SK-N-SH (cell line): ENCODE results near the gene TCF7L2. TPM values are rescaled to one million over a fixed set of nuclear protein-coding genes. Genes with fewer than 3 reads are reported as not detected.
A peak's percentile ranks its signal among the peaks of the same experiment; 100 is the strongest.

Experiments used
- CTCF ChIA-PET: fragments of 300-600, 350-600 bp; formaldehyde crosslinking; extraction: SDS; loops from one replicate; lab custom pipeline; 2021; lab: Yijun Ruan, JAX
- POLR2A ChIA-PET: fragments of 350-600 bp; sonication (Branson Sonifier 250); formaldehyde crosslinking; extraction: SDS; loops from one replicate; lab custom pipeline; 2020; ENCODE audit warnings: antibody characterized with exemption, inconsistent platforms; lab: Yijun Ruan, JAX
- DNase-seq: peaks from one replicate; pipeline ENCODE4 v3.0.0; 2012
- H2AFZ ChIP-seq: fragments of 200-600 bp; sonication (generic); 2 replicates; pipeline ENCODE4 v1.8.1; 2016; ENCODE audit warnings: antibody characterized with exemption, mild to moderate bottlenecking, low read depth
- H3F3A ChIP-seq: fragments of 200-600 bp; sonication (generic); replicated peaks from 2 replicates; pipeline ENCODE3; 2016; ENCODE audit warnings: antibody characterized with exemption, mild to moderate bottlenecking; ENCODE audit not compliant: insufficient read depth
- H3K27ac ChIP-seq, 2 experiments: fragments of 200-500 bp in 1 of 2; fragments of 200-600 bp in 1 of 2; sonication (Bioruptor generic) in 1 of 2; sonication (generic), shearing (Covaris generic) in 1 of 2; 2 replicates each; pipeline versions ENCODE4 v1.5.1 to v1.6.1; 2014 to 2016; ENCODE audit warnings: low read depth in 2 of 2, inconsistent platforms in 1 of 2, low read length in 1 of 2, mild to moderate bottlenecking in 1 of 2, mixed read lengths in 1 of 2
- H3K27me3 ChIP-seq: fragments of 200-600 bp; sonication (generic), shearing (Covaris generic); 2 replicates; pipeline ENCODE4 v1.6.1; 2016; ENCODE audit warnings: mixed run types; ENCODE audit not compliant: insufficient read depth
- H3K36me3 ChIP-seq, 2 experiments: fragments of 200-500 bp in 1 of 2; fragments of 200-600 bp in 1 of 2; sonication (Bioruptor generic) in 1 of 2; sonication (generic) in 1 of 2; replicated peaks in 1 of 2; 2 replicates each; pipeline versions ENCODE3 to v1.5.1; 2014 to 2016; ENCODE audit warnings: low read length in 1 of 2, mild to moderate bottlenecking in 1 of 2; ENCODE audit not compliant: insufficient read depth in 2 of 2, control insufficient read depth in 1 of 2
- H3K4me1 ChIP-seq, 2 experiments: fragments of 200-500 bp in 1 of 2; fragments of 200-600 bp in 1 of 2; sonication (Bioruptor generic) in 1 of 2; sonication (generic), shearing (Covaris generic) in 1 of 2; 2 replicates each; pipeline versions ENCODE4 v1.5.1 to v1.6.1; 2014 to 2016; ENCODE audit warnings: low read depth in 1 of 2, low read length in 1 of 2, mixed run types in 1 of 2; ENCODE audit not compliant: insufficient read depth in 2 of 2, control insufficient read depth in 1 of 2
- H3K4me2 ChIP-seq: fragments of 200-600 bp; sonication (generic), shearing (Covaris generic); 2 replicates; pipeline ENCODE4 v1.6.1; 2017; ENCODE audit warnings: mixed run types
- H3K4me3 ChIP-seq, 2 experiments: fragments of 200-500 bp in 1 of 2; fragments of 200-600 bp in 1 of 2; sonication (Bioruptor generic) in 1 of 2; sonication (generic), shearing (Covaris generic) in 1 of 2; 2 replicates each; pipeline versions ENCODE4 v1.5.1 to v1.8.1; 2014 to 2016; ENCODE audit warnings: low read depth in 2 of 2, inconsistent platforms in 1 of 2, low read length in 1 of 2, mild to moderate bottlenecking in 1 of 2, mixed read lengths in 1 of 2, moderate library complexity in 1 of 2
- H3K79me2 ChIP-seq: fragments of 200-600 bp; sonication (generic); 2 replicates; pipeline ENCODE4 v1.8.1; 2017; ENCODE audit warnings: mild to moderate bottlenecking; ENCODE audit not compliant: insufficient read depth
- H3K9ac ChIP-seq: fragments of 200-600 bp; sonication (generic); 2 replicates; pipeline ENCODE4 v1.6.1; 2017; ENCODE audit warnings: mixed run types
- H3K9me2 ChIP-seq: fragments of 200-600 bp; sonication (generic); 2 replicates; pipeline ENCODE4 v1.6.1; 2017; ENCODE audit warnings: mixed run types
- H3K9me3 ChIP-seq: fragments of 200-600 bp; sonication (generic); 2 replicates; pipeline ENCODE4 v1.6.1; 2017; ENCODE audit warnings: mixed run types, mild to moderate bottlenecking, moderate library complexity
- H4K20me1 ChIP-seq: fragments of 200-600 bp; sonication (generic); 2 replicates; pipeline ENCODE4 v1.6.1; 2017; ENCODE audit warnings: mild to moderate bottlenecking, mixed run types; ENCODE audit not compliant: insufficient read depth
- CTCF ChIP-seq: fragments of 200-600 bp; sonication (generic); IDR thresholded peaks from 2 replicates; pipeline ENCODE4 v1.6.1; 2017; ENCODE audit warnings: antibody characterized with exemption, mild to moderate bottlenecking, moderate library complexity
- ELF1 ChIP-seq: IDR thresholded peaks from 2 replicates; pipeline ENCODE4 v1.4.0; 2012
- EP300 ChIP-seq, 2 experiments: IDR thresholded peaks; 2 replicates each; pipeline versions ENCODE4 v1.4.0 to v1.6.1; 2012; ENCODE audit warnings: borderline replicate concordance in 1 of 2, low read depth in 1 of 2, low read length in 1 of 2
- EZH2phosphoT487 ChIP-seq: fragments of 200-600 bp; sonication (generic); IDR thresholded peaks from 2 replicates; pipeline ENCODE4 v1.6.1; 2017; ENCODE audit warnings: low read depth, mixed run types, mild to moderate bottlenecking, antibody characterized with exemption, moderate library complexity, borderline replicate concordance
- FOSL2 ChIP-seq: IDR thresholded peaks from 2 replicates; pipeline ENCODE4 v1.4.0; 2012; ENCODE audit warnings: low read depth, mild to moderate bottlenecking, moderate library complexity, borderline replicate concordance
- FOXJ3 ChIP-seq: sonication (generic); formaldehyde crosslinking; IDR thresholded peaks from 2 replicates; pipeline ENCODE4 v1.5.1; 2020; ENCODE audit warnings: mild to moderate bottlenecking, missing genetic modification reagents
- FOXM1 ChIP-seq: IDR thresholded peaks from 2 replicates; pipeline ENCODE4 v1.4.0; 2012; ENCODE audit warnings: low read depth, mild to moderate bottlenecking
- GATA2 ChIP-seq: sonication (generic); formaldehyde crosslinking; IDR thresholded peaks from 2 replicates; pipeline ENCODE4 v1.5.0; 2020; ENCODE audit warnings: mild to moderate bottlenecking, missing genetic modification reagents
- JUND ChIP-seq: IDR thresholded peaks from 2 replicates; pipeline ENCODE4 v1.4.0; 2012
- MXI1 ChIP-seq: IDR thresholded peaks from 2 replicates; pipeline ENCODE4 v1.6.1; 2012; ENCODE audit warnings: mild to moderate bottlenecking, low read depth, low read length, improper control_type of control experiment
- NRF1 ChIP-seq: IDR thresholded peaks from 2 replicates; pipeline ENCODE4 v1.6.1; 2012; ENCODE audit warnings: low read depth, mild to moderate bottlenecking, low read length
- PBX3 ChIP-seq: IDR thresholded peaks from 2 replicates; pipeline ENCODE4; 2012
- POLR2AphosphoS5 ChIP-seq: IDR thresholded peaks from 2 replicates; pipeline ENCODE4 v1.6.1; 2012; ENCODE audit warnings: low read depth, low read length
- RFX5 ChIP-seq: IDR thresholded peaks from 2 replicates; pipeline ENCODE4 v1.6.1; 2012; ENCODE audit warnings: mild to moderate bottlenecking, improper control_type of control experiment, low read length
- RXRA ChIP-seq: IDR thresholded peaks from 2 replicates; pipeline ENCODE4 v1.4.0; 2012; ENCODE audit warnings: low read depth, mild to moderate bottlenecking, borderline replicate concordance
- SIN3A ChIP-seq: IDR thresholded peaks from 2 replicates; pipeline ENCODE4 v1.6.1; 2012; ENCODE audit warnings: low read depth, mild to moderate bottlenecking, low read length, moderate library complexity, borderline replicate concordance
- SMC3 ChIP-seq: IDR thresholded peaks from 2 replicates; pipeline ENCODE4 v1.6.1; 2012; ENCODE audit warnings: low read depth, low read length, improper control_type of control experiment
- TAF1 ChIP-seq: IDR thresholded peaks from 2 replicates; pipeline ENCODE4 v1.6.1; 2012; ENCODE audit warnings: low read depth, mild to moderate bottlenecking, low read length, moderate library complexity, borderline replicate concordance
- TCF12 ChIP-seq: IDR thresholded peaks from 2 replicates; pipeline ENCODE4 v1.4.0; 2012
- TEAD4 ChIP-seq: IDR thresholded peaks from 2 replicates; pipeline ENCODE4 v1.4.0; 2012; ENCODE audit warnings: mild to moderate bottlenecking, borderline replicate concordance; ENCODE audit not compliant: insufficient read depth
- USF1 ChIP-seq: IDR thresholded peaks from 2 replicates; pipeline ENCODE4 v1.4.0; 2012; ENCODE audit warnings: low read depth, borderline replicate concordance
- USF2 ChIP-seq: fragments of 150-350 bp; IDR thresholded peaks from 2 replicates; pipeline ENCODE4 v1.6.1; 2017; ENCODE audit warnings: antibody characterized with exemption, low read length, low read depth, borderline replicate concordance
- WGBS: methylation state at CpG from one replicate; pipeline ENCODE4 v1.1.6; 2017; ENCODE audit warnings: low lambda C conversion rate; 5-methylcytosine and 5-hydroxymethylcytosine counted together
- polyA plus RNA-seq, 3 experiments: library from polyadenylated mRNA; depleted of rRNA; stranded (reverse); fragments of >200 nt; gene quantifications; 2 replicates each; pipeline ENCODE4 v1.2.3, GENCODE V29; 2012
- TF ChIP-seq, protein P1 (sequence below): IDR thresholded peaks from 2 replicates; pipeline ENCODE4 v1.4.0; 2012; ENCODE audit warnings: low read depth
- TF ChIP-seq, protein P2 (sequence below): IDR thresholded peaks from 2 replicates; pipeline ENCODE4 v1.6.1; 2012; ENCODE audit warnings: mild to moderate bottlenecking, low read depth, low read length, moderate library complexity

The TCF7L2 gene
- polyA plus RNA-seq (2012; rRNA removed): 5.8 and 10.2 TPM in 2 replicates
- 6.9 and 8.6 TPM in 2 replicates for polyA plus RNA-seq (2012; cell fraction: cytosol; rRNA removed)
- 20.2 and 22.4 TPM in 2 replicates for polyA plus RNA-seq (2012; cell fraction: nucleus; rRNA removed)

DNA sequence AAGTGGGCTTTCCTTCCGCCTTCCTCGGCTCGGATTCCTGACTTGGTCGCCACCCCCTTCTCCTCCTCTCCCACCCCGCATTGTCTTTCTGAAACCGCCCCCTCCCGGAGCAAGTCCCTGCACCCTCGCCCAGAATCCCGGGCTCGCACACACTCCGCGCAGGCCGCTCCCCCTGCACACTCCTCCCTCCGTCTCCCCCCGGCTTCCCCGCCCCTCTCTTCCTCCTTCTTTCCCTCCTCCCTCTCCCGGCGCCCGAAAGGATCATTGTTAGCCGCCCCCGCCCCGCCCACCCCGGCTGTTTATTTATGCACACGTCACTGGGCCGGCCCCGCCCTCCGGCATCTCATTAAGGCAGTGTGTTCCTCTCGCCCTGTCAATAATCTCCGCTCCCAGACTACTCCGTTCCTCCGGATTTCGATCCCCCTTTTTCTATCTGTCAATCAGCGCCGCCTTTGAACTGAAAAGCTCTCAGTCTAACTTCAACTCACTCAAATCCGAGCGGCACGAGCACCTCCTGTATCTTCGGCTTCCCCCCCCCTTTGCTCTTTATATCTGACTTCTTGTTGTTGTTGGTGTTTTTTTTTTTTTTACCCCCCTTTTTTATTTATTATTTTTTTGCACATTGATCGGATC, at the start of gene TCF7L2:
TSS of gene TCF7L2 (plus strand) at position 373 of the 633 bp plus-strand sequence. CDS start 510 bp downstream, outside the sequence.
- POLR2A ChIA-PET: no interaction called here

More for the DNA sequence above, at the start of gene TCF7L2:
- WGBS: 2% methylated on average over 39 of the region's 39 CpGs
- peak within 1 kb of the TSS; percentile 77 for H2AFZ ChIP-seq
- peak within 1 kb of the TSS; percentile 98 for H3K9ac ChIP-seq
- peaks cover 0 to 4% of the 10 kb centered on the region in 2 experiments for H3K36me3 ChIP-seq
- peaks cover 23% of the 10 kb centered on the region for H3F3A ChIP-seq
- H3K4me3 ChIP-seq: peak within 1 kb of the TSS; percentile 72 to 81
- H3K4me1 ChIP-seq: peaks cover 8 to 18% of the 10 kb centered on the region in 2 experiments
- H3K79me2 ChIP-seq: peaks cover 43% of the 10 kb centered on the region
- peak within 1 kb of the TSS; percentile 95 for H3K4me2 ChIP-seq
- H3K27me3 ChIP-seq: no peaks in the 10 kb centered on the region
- TF ChIP-seq ELF1: peak; percentile 19; the same call in 1 of the 2 replicates
- peak; percentile 33; the same call in 1 of the 2 replicates for TF ChIP-seq TAF1
- no peak for TF ChIP-seq JUND
- TF ChIP-seq RXRA: no peak
- TF ChIP-seq, protein P1, sequence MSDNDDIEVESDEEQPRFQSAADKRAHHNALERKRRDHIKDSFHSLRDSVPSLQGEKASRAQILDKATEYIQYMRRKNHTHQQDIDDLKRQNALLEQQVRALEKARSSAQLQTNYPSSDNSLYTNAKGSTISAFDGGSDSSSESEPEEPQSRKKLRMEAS: no peak
- TF ChIP-seq TCF12: no peak
- TF ChIP-seq CTCF: no peak
- peak; percentile 37 for TF ChIP-seq NRF1
- TF ChIP-seq PBX3: peak; percentile 88
- no peak for TF ChIP-seq USF2
- TF ChIP-seq SIN3A: peak; percentile 61; the same call in 1 of the 2 replicates
- no peak for TF ChIP-seq TEAD4
- no peak for TF ChIP-seq FOXJ3 (CRISPR knock-in tag)
- TF ChIP-seq GATA2: no peak
- no peak for TF ChIP-seq EZH2phosphoT487
- TF ChIP-seq SMC3: no peak
- TF ChIP-seq FOXM1: no peak
- TF ChIP-seq, protein P2, sequence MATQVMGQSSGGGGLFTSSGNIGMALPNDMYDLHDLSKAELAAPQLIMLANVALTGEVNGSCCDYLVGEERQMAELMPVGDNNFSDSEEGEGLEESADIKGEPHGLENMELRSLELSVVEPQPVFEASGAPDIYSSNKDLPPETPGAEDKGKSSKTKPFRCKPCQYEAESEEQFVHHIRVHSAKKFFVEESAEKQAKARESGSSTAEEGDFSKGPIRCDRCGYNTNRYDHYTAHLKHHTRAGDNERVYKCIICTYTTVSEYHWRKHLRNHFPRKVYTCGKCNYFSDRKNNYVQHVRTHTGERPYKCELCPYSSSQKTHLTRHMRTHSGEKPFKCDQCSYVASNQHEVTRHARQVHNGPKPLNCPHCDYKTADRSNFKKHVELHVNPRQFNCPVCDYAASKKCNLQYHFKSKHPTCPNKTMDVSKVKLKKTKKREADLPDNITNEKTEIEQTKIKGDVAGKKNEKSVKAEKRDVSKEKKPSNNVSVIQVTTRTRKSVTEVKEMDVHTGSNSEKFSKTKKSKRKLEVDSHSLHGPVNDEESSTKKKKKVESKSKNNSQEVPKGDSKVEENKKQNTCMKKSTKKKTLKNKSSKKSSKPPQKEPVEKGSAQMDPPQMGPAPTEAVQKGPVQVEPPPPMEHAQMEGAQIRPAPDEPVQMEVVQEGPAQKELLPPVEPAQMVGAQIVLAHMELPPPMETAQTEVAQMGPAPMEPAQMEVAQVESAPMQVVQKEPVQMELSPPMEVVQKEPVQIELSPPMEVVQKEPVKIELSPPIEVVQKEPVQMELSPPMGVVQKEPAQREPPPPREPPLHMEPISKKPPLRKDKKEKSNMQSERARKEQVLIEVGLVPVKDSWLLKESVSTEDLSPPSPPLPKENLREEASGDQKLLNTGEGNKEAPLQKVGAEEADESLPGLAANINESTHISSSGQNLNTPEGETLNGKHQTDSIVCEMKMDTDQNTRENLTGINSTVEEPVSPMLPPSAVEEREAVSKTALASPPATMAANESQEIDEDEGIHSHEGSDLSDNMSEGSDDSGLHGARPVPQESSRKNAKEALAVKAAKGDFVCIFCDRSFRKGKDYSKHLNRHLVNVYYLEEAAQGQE: no peak
- TF ChIP-seq EP300 (IDR thresholded peaks at IDR 0.05; ENCODE audit: borderline replicate concordance in 1 of 2, low read depth in 1 of 2, low read length in 1 of 2): no peak
- peak; percentile 65 for TF ChIP-seq POLR2AphosphoS5
- 0 out of 2 replicates have a peak, but pooled peaks have one; percentile 17 for TF ChIP-seq MXI1
- no peak for TF ChIP-seq RFX5
- TF ChIP-seq FOSL2: no peak
- TF ChIP-seq USF1: no peak
- DNase-seq: peak; percentile 91
- H3K27ac ChIP-seq: peak within 1 kb of the TSS; percentile 76 to 81
- no peaks in the 10 kb centered on the region for H4K20me1 ChIP-seq
- CTCF ChIA-PET: no interaction called here
- H3K9me3 ChIP-seq: no peaks in the 10 kb centered on the region
- no peaks in the 10 kb centered on the region for H3K9me2 ChIP-seq
